HUES48 (cell line): Measurements from ENCODE around the gene ACVR2A.

Experiments
- H3K27ac ChIP-seq: one replicate; pipeline ENCODE4 v1.7.0; 2013; ENCODE audit warnings: low read depth, low read length, inconsistent platforms
- H3K27me3 ChIP-seq: 2 replicates; pipeline ENCODE4 v1.6.1; 2013; ENCODE audit warnings: mild to moderate bottlenecking, low read length; ENCODE audit not compliant: control insufficient read depth, insufficient read depth
- H3K36me3 ChIP-seq: 2 replicates; pipeline ENCODE4 v1.6.1; 2013; ENCODE audit warnings: low read length; ENCODE audit not compliant: control insufficient read depth, insufficient read depth
- H3K4me1 ChIP-seq: 2 replicates; pipeline ENCODE4 v1.6.1; 2013; ENCODE audit warnings: mild to moderate bottlenecking, low read length; ENCODE audit not compliant: control insufficient read depth, insufficient read depth
- H3K4me3 ChIP-seq: 2 replicates; pipeline ENCODE4 v1.5.1; 2013; ENCODE audit warnings: mild to moderate bottlenecking, low read depth, low read length
- H3K9ac ChIP-seq: 2 replicates; pipeline ENCODE4 v1.6.1; 2013; ENCODE audit warnings: mild to moderate bottlenecking, low read depth, low read length, moderate library complexity
- H3K9me3 ChIP-seq: 2 replicates; pipeline ENCODE4 v1.6.1; 2013; ENCODE audit warnings: low read length; ENCODE audit not compliant: control insufficient read depth, insufficient read depth

The ACVR2A gene

GRCh38 chr2:147924647-147925046 is 79.8 kb downstream of the ACVR2A start:
- H3K36me3 ChIP-seq, result peaks cover 17% of the 10 kb centered on the region; the same call in 1 of the 2 replicates
- no peak overlapping the region for H3K9ac ChIP-seq
- H3K9me3 ChIP-seq, result no peaks in the 10 kb centered on the region
- no peaks in the 10 kb centered on the region for H3K27me3 ChIP-seq
- H3K4me1 ChIP-seq, result no peaks in the 10 kb centered on the region
- no peak overlapping the region for H3K27ac ChIP-seq
- no peak overlapping the region for H3K4me3 ChIP-seq

- Histone ChIP-seq H3K27ac (no peak overlapping the region), H3K9ac (no peak overlapping the region), H3K36me3 (peaks cover 18% of the 10 kb centered on the region), H3K27me3 (no peaks in the 10 kb centered on the region), H3K4me1 (no peaks in the 10 kb centered on the region), H3K9me3 (no peaks in the 10 kb centered on the region), H3K4me3 (no peak overlapping the region)
Measured at GRCh38 chr2:147925886-147926285, 81.1 kb downstream of the ACVR2A start.

GRCh38 chr2:147927053-147927588 is 82.3 kb downstream of the ACVR2A start:
- Histone ChIP-seq H3K4me1 (no peaks in the 10 kb centered on the region), H3K9me3 (no peaks in the 10 kb centered on the region), H3K27me3 (no peaks in the 10 kb centered on the region), H3K4me3 (no peak overlapping the region), H3K36me3 (peaks cover 18% of the 10 kb centered on the region), H3K9ac (no peak overlapping the region), H3K27ac (no peak overlapping the region)

GRCh38 chr2:147933931-147934330 is 89.1 kb downstream of the ACVR2A start:
- Histone ChIP-seq H3K27ac (no peak overlapping the region), H3K4me3 (no peak overlapping the region), H3K36me3 (peaks cover 48% of the 10 kb centered on the region), H3K9ac (no peak overlapping the region), H3K4me1 (no peaks in the 10 kb centered on the region), H3K27me3 (no peaks in the 10 kb centered on the region), H3K9me3 (no peaks in the 10 kb centered on the region)

GRCh38 chr2:147934881-147935620 is 90.2 kb downstream of the ACVR2A start:
- H3K36me3 ChIP-seq, result peaks cover 51% of the 10 kb centered on the region
- no peak overlapping the region for H3K9ac ChIP-seq
- no peaks in the 10 kb centered on the region for H3K27me3 ChIP-seq
- H3K4me1 ChIP-seq, result no peaks in the 10 kb centered on the region
- no peak overlapping the region for H3K27ac ChIP-seq
- no peaks in the 10 kb centered on the region for H3K9me3 ChIP-seq
- H3K4me3 ChIP-seq, result no peak overlapping the region

- Histone ChIP-seq H3K4me3 (no peak overlapping the region), H3K4me1 (no peaks in the 10 kb centered on the region), H3K27ac (no peak overlapping the region), H3K9ac (no peak overlapping the region), H3K9me3 (no peaks in the 10 kb centered on the region), H3K36me3 (peaks cover 64% of the 10 kb centered on the region), H3K27me3 (no peaks in the 10 kb centered on the region)
Measured at GRCh38 chr2:147937744-147938349, 93.0 kb downstream of the ACVR2A start.

- Histone ChIP-seq H3K4me1 (no peaks in the 10 kb centered on the region), H3K9ac (no peak overlapping the region), H3K36me3 (peaks cover 70% of the 10 kb centered on the region), H3K4me3 (no peak overlapping the region), H3K27ac (no peak overlapping the region), H3K27me3 (no peaks in the 10 kb centered on the region), H3K9me3 (no peaks in the 10 kb centered on the region)
Measured at GRCh38 chr2:147939313-147939712, 94.5 kb downstream of the ACVR2A start.

GRCh38 chr2:147945660-147946059 is 100.8 kb downstream of the ACVR2A start:
- no peak overlapping the region for H3K27ac ChIP-seq
- H3K4me3 ChIP-seq, result no peak overlapping the region
- no peaks in the 10 kb centered on the region for H3K4me1 ChIP-seq
- no peaks in the 10 kb centered on the region for H3K27me3 ChIP-seq
- H3K9me3 ChIP-seq, result no peaks in the 10 kb centered on the region
- no peak overlapping the region for H3K9ac ChIP-seq
- H3K36me3 ChIP-seq, result peaks cover 46% of the 10 kb centered on the region

GRCh38 chr2:147952118-147952517 is 107.3 kb downstream of the ACVR2A start:
- no peaks in the 10 kb centered on the region for H3K4me1 ChIP-seq
- no peak overlapping the region for H3K9ac ChIP-seq
- H3K36me3 ChIP-seq, result peaks cover 59% of the 10 kb centered on the region
- H3K27me3 ChIP-seq, result no peaks in the 10 kb centered on the region
- no peak overlapping the region for H3K4me3 ChIP-seq
- H3K9me3 ChIP-seq, result no peaks in the 10 kb centered on the region
- no peak overlapping the region for H3K27ac ChIP-seq

- H3K27ac ChIP-seq, result no peak overlapping the region
- 0 out of 2 replicates have a peak, but pooled peaks cover 1% of the 10 kb centered on the region for H3K4me1 ChIP-seq
- H3K4me3 ChIP-seq, result no peak overlapping the region
- no peaks in the 10 kb centered on the region for H3K9me3 ChIP-seq
- no peak overlapping the region for H3K9ac ChIP-seq
- H3K27me3 ChIP-seq, result no peaks in the 10 kb centered on the region
- peaks cover 21% of the 10 kb centered on the region for H3K36me3 ChIP-seq
Measured at GRCh38 chr2:147968571-147968970, 123.7 kb downstream of the ACVR2A start.

GRCh38 chr2:147976102-147976501 is 131.3 kb downstream of the ACVR2A start:
- Histone ChIP-seq H3K9ac (no peak overlapping the region), H3K36me3 (peaks cover 20% of the 10 kb centered on the region), H3K27ac (no peak overlapping the region), H3K4me3 (no peak overlapping the region), H3K9me3 (no peaks in the 10 kb centered on the region), H3K4me1 (peaks cover 6% of the 10 kb centered on the region; the same call in 1 of the 2 replicates), H3K27me3 (no peaks in the 10 kb centered on the region)
